HEK293 (cell line): ENCODE data around the gene EBI3.
A peak's percentile ranks its signal among the peaks of the same experiment; 100 is the strongest.

Experiments
- KLF16 ChIP-seq: fragments of 450-650 bp; formaldehyde crosslinking; IDR thresholded peaks from 2 replicates; pipeline ENCODE4 v1.5.1; 2017; ENCODE audit warnings: missing biosample characterization, missing genetic modification characterization
- KLF8 ChIP-seq: fragments of 450-650 bp; formaldehyde crosslinking; IDR thresholded peaks from 2 replicates; pipeline ENCODE4 v1.5.1; 2016; ENCODE audit warnings: missing biosample characterization, missing genetic modification characterization
- MEIS1 ChIP-seq: sonication (generic); formaldehyde crosslinking; IDR thresholded peaks from 2 replicates; pipeline ENCODE4 v1.8.1; 2022; ENCODE audit warnings: missing genetic modification reagents, mild to moderate bottlenecking, borderline replicate concordance
- PATZ1 ChIP-seq: fragments of 450-650 bp; formaldehyde crosslinking; IDR thresholded peaks from 2 replicates; pipeline ENCODE4 v1.5.1; 2016; ENCODE audit warnings: missing biosample characterization, missing genetic modification characterization
- ZBTB6 ChIP-seq: fragments of 450-650 bp; formaldehyde crosslinking; IDR thresholded peaks from 2 replicates; pipeline ENCODE4 v1.5.1; 2017; ENCODE audit warnings: missing biosample characterization, missing genetic modification characterization
- ZIC2 ChIP-seq: fragments of 450-650 bp; formaldehyde crosslinking; IDR thresholded peaks from 2 replicates; pipeline ENCODE4 v1.5.1; 2016; ENCODE audit warnings: missing biosample characterization, missing genetic modification characterization
- ZNF112 ChIP-seq: fragments of 450-650 bp; formaldehyde crosslinking; IDR thresholded peaks from 2 replicates; pipeline ENCODE4 v1.5.0; 2017; ENCODE audit warnings: missing biosample characterization, missing genetic modification characterization
- ZNF146 ChIP-seq: fragments of 450-650 bp; formaldehyde crosslinking; IDR thresholded peaks from 2 replicates; pipeline ENCODE4 v1.5.1; 2016; ENCODE audit warnings: missing biosample characterization, missing genetic modification characterization
- ZNF16 ChIP-seq: fragments of 450-650 bp; formaldehyde crosslinking; IDR thresholded peaks from 2 replicates; pipeline ENCODE4 v1.5.1; 2016; ENCODE audit warnings: low read depth, missing biosample characterization, missing genetic modification characterization
- ZNF239 ChIP-seq: fragments of 450-650 bp; formaldehyde crosslinking; IDR thresholded peaks from 2 replicates; pipeline ENCODE4 v1.5.1; 2016; ENCODE audit warnings: missing biosample characterization, missing genetic modification characterization
- ZNF248 ChIP-seq: fragments of 450-650 bp; formaldehyde crosslinking; IDR thresholded peaks from 2 replicates; pipeline ENCODE4 v1.5.1; 2017; ENCODE audit warnings: missing biosample characterization, missing genetic modification characterization
- ZNF311 ChIP-seq: fragments of 450-650 bp; formaldehyde crosslinking; IDR thresholded peaks from 2 replicates; pipeline ENCODE4 v1.5.1; 2017; ENCODE audit warnings: missing biosample characterization, missing genetic modification characterization, borderline replicate concordance
- ZNF341 ChIP-seq: fragments of 450-650 bp; formaldehyde crosslinking; IDR thresholded peaks from 2 replicates; pipeline ENCODE4; 2016; ENCODE audit warnings: low read depth, missing biosample characterization, missing genetic modification characterization
- ZNF362 ChIP-seq: fragments of 450-650 bp; formaldehyde crosslinking; IDR thresholded peaks from 2 replicates; pipeline ENCODE4 v1.5.1; 2016; ENCODE audit warnings: missing biosample characterization, missing genetic modification characterization
- ZNF394 ChIP-seq: fragments of 450-650 bp; formaldehyde crosslinking; IDR thresholded peaks from 2 replicates; pipeline ENCODE4 v1.5.1; 2016; ENCODE audit warnings: missing biosample characterization, missing genetic modification characterization, mild to moderate bottlenecking, moderate library complexity, borderline replicate concordance
- ZNF398 ChIP-seq: fragments of 450-650 bp; formaldehyde crosslinking; IDR thresholded peaks from 2 replicates; pipeline ENCODE4 v1.5.1; 2017; ENCODE audit warnings: missing biosample characterization, missing genetic modification characterization
- ZNF488 ChIP-seq: fragments of 450-650 bp; formaldehyde crosslinking; IDR thresholded peaks from 2 replicates; pipeline ENCODE4 v1.5.1; 2016; ENCODE audit warnings: missing biosample characterization, missing genetic modification characterization
- ZNF501 ChIP-seq: fragments of 450-650 bp; formaldehyde crosslinking; IDR thresholded peaks from 2 replicates; pipeline ENCODE4 v1.5.1; 2016; ENCODE audit warnings: missing biosample characterization, missing genetic modification characterization
- ZNF518A ChIP-seq: fragments of 450-650 bp; formaldehyde crosslinking; conservative IDR thresholded peaks from 2 replicates; pipeline ENCODE4 v1.5.1; 2016; ENCODE audit warnings: low read depth, missing biosample characterization, missing genetic modification characterization
- ZNF555 ChIP-seq: fragments of 450-650 bp; formaldehyde crosslinking; conservative IDR thresholded peaks from 2 replicates; pipeline ENCODE4 v1.5.1; 2017; ENCODE audit warnings: missing biosample characterization, mild to moderate bottlenecking, missing genetic modification characterization, inconsistent platforms
- ZNF645 ChIP-seq: fragments of 450-650 bp; formaldehyde crosslinking; IDR thresholded peaks from 2 replicates; pipeline ENCODE4; 2016; ENCODE audit warnings: missing biosample characterization, missing genetic modification characterization
- ZNF701 ChIP-seq: fragments of 450-650 bp; formaldehyde crosslinking; IDR thresholded peaks from 2 replicates; pipeline ENCODE4 v1.5.1; 2016; ENCODE audit warnings: missing biosample characterization, missing genetic modification characterization
- ZXDB ChIP-seq: fragments of 450-650 bp; formaldehyde crosslinking; IDR thresholded peaks from 2 replicates; pipeline ENCODE4 v1.5.1; 2016; ENCODE audit warnings: missing biosample characterization, missing genetic modification characterization

Gene EBI3

GRCh38 chr19:4183967-4184717 lies 45.2 kb upstream of the EBI3 start (continued):
- TF ChIP-seq ZNF146 (tag by site-specific recombination): no peak
- TF ChIP-seq ZNF501: no peak
- no peak for TF ChIP-seq MEIS1
- TF ChIP-seq ZNF398: peak; percentile 12; the same call in 1 of the 2 replicates
- TF ChIP-seq ZNF239 (tag by site-specific recombination): no peak
- 0 out of 2 replicates have a peak, but pooled peaks have one; percentile 50 for TF ChIP-seq KLF8
- TF ChIP-seq ZNF645 (tag by site-specific recombination): no peak
- no peak for TF ChIP-seq ZNF248 (tag by site-specific recombination)
- TF ChIP-seq ZBTB6 (tag by site-specific recombination): peak; percentile 72; the same call in 1 of the 2 replicates
- 0 out of 2 replicates have a peak, but pooled peaks have one; percentile 10 for TF ChIP-seq ZNF341 (tag by site-specific recombination)
- TF ChIP-seq ZNF362 (tag by site-specific recombination): no peak
- TF ChIP-seq ZNF488 (tag by site-specific recombination): no peak
- TF ChIP-seq ZNF555 (tag by site-specific recombination): no peak
- no peak for TF ChIP-seq ZXDB (tag by site-specific recombination)
- peak; percentile 97 for TF ChIP-seq ZIC2 (tag by site-specific recombination)
- peak; percentile 69 for TF ChIP-seq ZNF394 (tag by site-specific recombination)
- no peak for TF ChIP-seq ZNF311
- TF ChIP-seq ZNF701 (tag by site-specific recombination): no peak
- no peak for TF ChIP-seq ZNF16 (tag by site-specific recombination)
- peak; percentile 39; the same call in 1 of the 2 replicates for TF ChIP-seq KLF16 (tag by site-specific recombination)
- peak; percentile 63 for TF ChIP-seq PATZ1
- 0 out of 2 replicates have a peak, but pooled peaks have one; percentile 18 for TF ChIP-seq ZNF518A (tag by site-specific recombination)
- TF ChIP-seq ZNF112 (tag by site-specific recombination): no peak
